Effector CD8-positive, alpha-beta T cell (primary cell): Measurements from ENCODE around the gene JMJD8.

Experiments
- DNase-seq: peaks from one replicate; lab custom pipeline; 2025; lab: John Stamatoyannopoulos, UW

The JMJD8 gene

DNA sequence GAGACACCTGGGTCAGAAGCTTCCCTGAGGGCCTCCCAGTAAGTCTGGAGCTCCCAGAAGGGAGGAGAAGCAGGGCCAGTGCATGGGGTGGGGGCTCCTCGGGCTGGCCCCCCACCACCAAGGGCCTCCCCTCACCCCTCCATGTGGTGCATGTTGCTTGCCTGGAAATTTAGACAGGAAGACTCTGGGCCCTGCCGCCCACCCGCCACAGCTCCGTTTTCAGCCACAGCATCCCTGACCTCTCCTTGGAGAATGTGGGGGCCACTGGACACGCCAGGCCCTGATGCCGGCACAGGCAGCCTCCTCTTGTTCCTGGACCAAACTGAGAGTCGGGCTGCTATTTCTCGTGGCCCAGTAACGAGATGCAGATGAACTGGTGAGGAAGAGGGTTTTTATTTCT, 45.3 kb downstream of the JMJD8 start:
- DNase-seq, result no peak

- no peak for DNase-seq
These were observed 46.0 kb downstream of the JMJD8 start for GRCh38 chr16:638034-638543.

DNA sequence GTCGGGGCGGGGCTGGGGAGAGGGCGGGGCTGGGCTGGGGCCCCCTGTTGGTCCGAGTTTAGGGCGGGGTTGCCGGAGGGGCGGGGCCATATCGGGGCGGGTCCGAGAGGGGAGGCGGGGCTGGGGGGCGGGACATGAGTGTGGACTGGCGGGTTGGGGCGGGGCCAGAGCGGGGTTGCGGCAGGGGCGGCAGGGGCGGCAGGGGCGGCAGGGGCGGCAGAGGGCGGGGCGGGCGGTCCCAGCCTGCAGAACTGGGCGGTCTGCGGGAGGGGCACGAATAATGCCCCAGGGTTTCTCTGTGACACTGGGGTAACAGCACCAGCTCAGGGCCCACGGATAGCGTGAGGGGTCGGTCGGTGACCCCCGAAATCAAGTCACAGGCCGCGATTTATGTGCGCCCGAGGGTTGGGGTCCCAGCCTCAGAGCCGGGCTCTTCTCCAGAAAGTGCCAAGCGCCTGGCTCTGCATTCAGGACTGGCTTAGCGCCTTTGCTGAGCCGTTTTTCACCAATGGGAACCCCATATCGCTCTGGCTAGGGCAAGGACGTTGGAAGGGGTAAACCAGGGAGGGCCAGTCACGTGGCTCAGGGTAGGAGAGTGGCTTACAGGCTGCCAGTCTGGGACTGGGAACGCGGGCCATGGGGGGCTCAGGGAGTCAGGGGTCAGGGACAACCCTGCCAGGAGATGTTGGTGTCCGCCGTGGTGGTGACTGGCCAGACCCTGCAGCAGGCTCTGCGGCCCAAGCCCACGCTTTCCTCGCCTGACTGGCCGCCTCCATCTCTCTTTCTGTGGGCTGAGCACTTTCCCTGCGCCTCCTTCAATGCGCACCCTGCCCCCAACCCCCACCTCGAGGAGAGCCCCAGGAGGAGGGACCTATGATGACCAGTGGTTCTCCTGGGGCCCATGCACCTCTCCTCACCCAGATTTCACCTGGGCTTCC, 46.8 kb downstream of the JMJD8 start:
- DNase-seq, result peak; percentile 88

- DNase-seq, result peak; percentile 86
These were observed 47.7 kb downstream of the JMJD8 start, which contains the start of gene METTL26 for GRCh38 chr16:636206-637080. Gene METTL26, minus strand, starts transcription at chr16:636305. Its CDS starts 15 bp downstream, at chr16:636290.

GRCh38 chr16:635573-636205, 48.4 kb downstream of the JMJD8 start:
- no peak for DNase-seq

- DNase-seq, result no peak
These were observed 49.1 kb downstream of the JMJD8 start for GRCh38 chr16:634996-635395.

DNA sequence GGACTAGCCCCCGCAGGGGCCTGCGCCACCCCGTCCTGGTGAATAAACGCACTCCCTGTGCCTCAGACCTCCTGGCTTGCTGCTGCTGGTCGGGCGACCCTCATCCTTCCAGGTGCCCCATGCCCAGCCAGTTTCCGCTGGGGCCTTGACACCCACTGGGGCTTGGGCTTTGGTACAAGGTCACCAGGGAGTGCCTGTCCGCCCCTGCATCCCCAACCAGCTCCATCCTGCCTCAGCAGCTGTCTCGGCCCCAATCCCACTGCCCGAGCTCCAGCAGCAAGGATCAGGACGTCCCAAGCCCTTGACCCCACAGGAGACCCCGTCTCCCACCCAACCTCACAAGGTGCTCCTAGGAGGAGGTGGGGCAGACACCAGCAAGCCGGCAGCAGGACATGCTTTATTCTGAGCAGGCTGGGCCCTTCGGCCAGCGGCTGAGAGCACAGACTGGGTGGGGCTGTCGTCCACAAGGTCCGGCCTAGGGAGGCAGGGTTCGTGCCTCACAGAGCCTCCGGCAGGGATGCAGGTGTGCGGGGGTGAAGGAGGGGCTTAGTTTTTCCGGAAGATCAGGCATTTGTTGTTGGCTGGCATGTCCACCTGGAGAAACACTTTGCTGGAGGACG, 50.0 kb downstream of the JMJD8 start:
- no peak for DNase-seq

DNA sequence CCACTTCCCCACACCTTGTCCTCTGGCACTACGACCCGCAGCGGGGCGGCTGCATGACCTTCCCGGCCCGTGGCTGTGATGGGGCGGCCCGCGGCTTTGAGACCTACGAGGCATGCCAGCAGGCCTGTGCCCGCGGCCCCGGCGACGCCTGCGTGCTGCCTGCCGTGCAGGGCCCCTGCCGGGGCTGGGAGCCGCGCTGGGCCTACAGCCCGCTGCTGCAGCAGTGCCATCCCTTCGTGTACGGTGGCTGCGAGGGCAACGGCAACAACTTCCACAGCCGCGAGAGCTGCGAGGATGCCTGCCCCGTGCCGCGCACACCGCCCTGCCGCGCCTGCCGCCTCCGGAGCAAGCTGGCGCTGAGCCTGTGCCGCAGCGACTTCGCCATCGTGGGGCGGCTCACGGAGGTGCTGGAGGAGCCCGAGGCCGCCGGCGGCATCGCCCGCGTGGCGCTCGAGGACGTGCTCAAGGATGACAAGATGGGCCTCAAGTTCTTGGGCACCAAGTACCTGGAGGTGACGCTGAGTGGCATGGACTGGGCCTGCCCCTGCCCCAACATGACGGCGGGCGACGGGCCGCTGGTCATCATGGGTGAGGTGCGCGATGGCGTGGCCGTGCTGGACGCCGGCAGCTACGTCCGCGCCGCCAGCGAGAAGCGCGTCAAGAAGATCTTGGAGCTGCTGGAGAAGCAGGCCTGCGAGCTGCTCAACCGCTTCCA, 50.6 kb downstream of the JMJD8 start:
- no peak for DNase-seq

DNA sequence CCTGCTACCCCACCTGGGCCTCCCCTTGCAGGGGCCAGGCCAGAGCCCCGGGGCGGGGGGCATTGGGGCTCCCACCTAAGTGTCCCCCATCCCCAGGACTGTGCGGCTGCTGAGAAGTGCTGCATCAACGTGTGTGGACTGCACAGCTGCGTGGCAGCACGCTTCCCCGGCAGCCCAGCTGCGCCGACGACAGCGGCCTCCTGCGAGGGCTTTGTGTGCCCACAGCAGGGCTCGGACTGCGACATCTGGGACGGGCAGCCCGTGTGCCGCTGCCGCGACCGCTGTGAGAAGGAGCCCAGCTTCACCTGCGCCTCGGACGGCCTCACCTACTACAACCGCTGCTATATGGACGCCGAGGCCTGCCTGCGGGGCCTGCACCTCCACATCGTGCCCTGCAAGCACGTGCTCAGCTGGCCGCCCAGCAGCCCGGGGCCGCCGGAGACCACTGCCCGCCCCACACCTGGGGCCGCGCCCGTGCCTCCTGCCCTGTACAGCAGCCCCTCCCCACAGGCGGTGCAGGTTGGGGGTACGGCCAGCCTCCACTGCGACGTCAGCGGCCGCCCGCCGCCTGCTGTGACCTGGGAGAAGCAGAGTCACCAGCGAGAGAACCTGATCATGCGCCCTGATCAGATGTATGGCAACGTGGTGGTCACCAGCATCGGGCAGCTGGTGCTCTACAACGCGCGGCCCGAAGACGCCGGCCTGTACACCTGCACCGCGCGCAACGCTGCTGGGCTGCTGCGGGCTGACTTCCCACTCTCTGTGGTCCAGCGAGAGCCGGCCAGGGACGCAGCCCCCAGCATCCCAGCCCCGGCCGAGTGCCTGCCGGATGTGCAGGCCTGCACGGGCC, 51.4 kb downstream of the JMJD8 start:
- no peak for DNase-seq

- no peak for DNase-seq
These were observed 52.3 kb downstream of the JMJD8 start for GRCh38 chr16:631808-632358.
